ENCODE measurements around the gene LRMDA.

The LRMDA gene

GRCh38 chr10:76074659-76075058, 643.2 kb downstream of the LRMDA start:
- DNase-seq: no peak

- DNase-seq: no peak
Observed at GRCh38 chr10:76080451-76080850, 649.0 kb downstream of the LRMDA start.

- DNase-seq: no peak
Observed at GRCh38 chr10:76080991-76081390, 649.6 kb downstream of the LRMDA start.

- DNase-seq: no peak
Observed at GRCh38 chr10:76082232-76082631, 650.8 kb downstream of the LRMDA start.

DNA sequence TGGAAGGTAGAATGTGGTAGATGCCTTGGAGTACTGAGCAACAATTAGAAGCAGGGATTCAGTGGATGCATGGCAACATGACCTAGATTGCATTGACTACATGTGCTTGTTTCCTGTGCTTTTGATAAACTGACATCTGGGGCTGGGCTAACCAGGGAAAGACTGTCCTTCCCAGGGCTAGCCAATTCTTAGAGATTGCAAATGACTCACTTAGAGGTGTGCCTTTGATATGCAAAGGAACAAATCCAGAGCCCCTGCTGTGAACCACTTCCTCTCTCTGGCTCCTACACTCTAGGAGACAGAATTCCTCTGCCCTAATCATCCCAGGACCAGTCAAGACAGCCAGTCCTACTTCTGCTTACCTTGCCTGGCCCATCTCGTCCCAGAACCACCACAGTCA, 651.5 kb downstream of the LRMDA start:
- DNase-seq: no peak

- DNase-seq: no peak
Observed at GRCh38 chr10:76085002-76085816, 653.8 kb downstream of the LRMDA start.

GRCh38 chr10:76085817-76086167, 654.4 kb downstream of the LRMDA start:
- DNase-seq: no peak

GRCh38 chr10:76086170-76086760, 654.8 kb downstream of the LRMDA start:
- no peak for DNase-seq

DNA sequence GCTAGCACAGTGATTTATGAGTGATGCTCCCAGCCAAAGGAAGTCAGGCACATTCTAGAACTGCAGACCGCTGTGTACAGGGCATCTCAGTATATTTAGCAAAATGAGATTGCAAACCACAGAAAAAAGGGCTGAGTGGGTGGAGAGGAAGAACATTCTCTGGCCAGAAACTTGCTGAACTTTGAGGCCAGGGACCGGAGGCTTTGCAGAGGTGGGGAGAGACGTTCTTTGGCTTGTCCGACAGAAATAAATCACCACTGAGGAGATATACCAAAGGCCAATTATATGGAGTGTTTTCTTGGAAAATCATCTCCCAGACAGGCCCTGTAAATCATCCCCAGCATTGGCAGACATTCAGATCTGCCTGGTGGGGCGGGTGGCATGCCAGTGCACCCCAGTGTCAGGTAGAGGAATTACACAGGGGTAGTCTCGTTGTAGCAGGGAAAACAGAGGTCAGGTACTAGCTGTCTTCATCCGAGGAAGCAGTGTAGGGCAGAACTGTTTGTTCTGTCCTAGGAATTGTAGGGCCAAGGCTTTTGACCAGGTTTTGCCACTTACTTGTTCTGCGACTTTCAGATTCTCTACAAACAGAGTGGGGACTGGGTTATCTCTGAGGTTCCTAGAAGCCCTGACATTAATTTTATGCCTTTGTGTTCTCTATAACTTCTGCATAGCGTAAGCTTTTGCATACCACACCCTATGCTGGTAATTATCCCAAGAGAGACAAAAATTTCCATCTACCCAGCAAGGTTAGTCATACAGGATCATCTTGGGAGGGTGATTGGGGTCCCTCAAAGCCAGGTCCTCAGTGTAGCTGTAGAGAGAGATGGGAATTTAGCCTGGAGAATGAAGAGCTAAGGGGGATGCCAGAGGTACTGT, 655.6 kb downstream of the LRMDA start:
- peak; percentile 45 to 75 for DNase-seq

GRCh38 chr10:76088008-76088407, 656.6 kb downstream of the LRMDA start:
- no peak for DNase-seq

DNA sequence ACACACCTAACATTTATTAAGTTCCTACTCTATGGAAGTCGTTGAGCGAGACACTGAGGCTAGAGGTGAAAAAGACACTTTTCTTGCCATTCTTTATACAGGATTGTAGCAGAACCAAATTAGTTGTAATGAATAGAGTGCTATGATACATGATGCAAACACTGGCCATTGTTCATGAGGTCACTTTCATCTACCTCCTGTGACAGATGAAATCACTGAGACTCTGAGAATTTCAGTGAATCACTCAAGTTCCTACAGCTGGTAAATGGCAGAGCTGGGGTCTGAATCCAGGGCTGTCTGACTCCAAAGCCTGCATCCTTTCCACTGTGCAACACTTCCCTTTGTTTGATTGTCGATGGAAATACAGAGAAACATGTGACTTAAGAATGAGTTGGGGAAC, 657.6 kb downstream of the LRMDA start:
- no peak for DNase-seq

GRCh38 chr10:76089556-76090180, 658.2 kb downstream of the LRMDA start:
- DNase-seq: no peak

GRCh38 chr10:76091926-76092325, 660.5 kb downstream of the LRMDA start:
- DNase-seq: no peak

- no peak for DNase-seq
Observed at GRCh38 chr10:76106611-76107010, 675.2 kb downstream of the LRMDA start.

GRCh38 chr10:76108563-76109359, 677.3 kb downstream of the LRMDA start:
- no peak for DNase-seq

DNA sequence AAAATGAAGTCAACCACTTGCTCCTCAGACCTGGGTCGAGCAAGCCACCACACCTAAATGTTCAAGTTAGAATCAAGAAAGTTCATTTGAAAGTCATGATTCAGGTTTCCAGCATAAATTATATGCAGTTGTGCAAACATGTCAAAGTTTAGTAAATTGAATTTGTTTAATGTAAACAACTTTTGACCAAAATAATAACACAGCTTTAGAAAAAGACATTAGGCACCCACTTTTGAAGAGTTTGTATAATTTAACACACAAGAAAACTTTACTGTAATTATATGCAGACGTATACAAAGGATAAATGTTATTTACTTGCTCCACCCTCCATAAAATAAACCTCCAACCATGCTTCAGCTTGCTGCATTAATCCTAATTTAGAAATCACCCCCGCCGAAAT, 680.0 kb downstream of the LRMDA start:
- DNase-seq: no peak

DNA sequence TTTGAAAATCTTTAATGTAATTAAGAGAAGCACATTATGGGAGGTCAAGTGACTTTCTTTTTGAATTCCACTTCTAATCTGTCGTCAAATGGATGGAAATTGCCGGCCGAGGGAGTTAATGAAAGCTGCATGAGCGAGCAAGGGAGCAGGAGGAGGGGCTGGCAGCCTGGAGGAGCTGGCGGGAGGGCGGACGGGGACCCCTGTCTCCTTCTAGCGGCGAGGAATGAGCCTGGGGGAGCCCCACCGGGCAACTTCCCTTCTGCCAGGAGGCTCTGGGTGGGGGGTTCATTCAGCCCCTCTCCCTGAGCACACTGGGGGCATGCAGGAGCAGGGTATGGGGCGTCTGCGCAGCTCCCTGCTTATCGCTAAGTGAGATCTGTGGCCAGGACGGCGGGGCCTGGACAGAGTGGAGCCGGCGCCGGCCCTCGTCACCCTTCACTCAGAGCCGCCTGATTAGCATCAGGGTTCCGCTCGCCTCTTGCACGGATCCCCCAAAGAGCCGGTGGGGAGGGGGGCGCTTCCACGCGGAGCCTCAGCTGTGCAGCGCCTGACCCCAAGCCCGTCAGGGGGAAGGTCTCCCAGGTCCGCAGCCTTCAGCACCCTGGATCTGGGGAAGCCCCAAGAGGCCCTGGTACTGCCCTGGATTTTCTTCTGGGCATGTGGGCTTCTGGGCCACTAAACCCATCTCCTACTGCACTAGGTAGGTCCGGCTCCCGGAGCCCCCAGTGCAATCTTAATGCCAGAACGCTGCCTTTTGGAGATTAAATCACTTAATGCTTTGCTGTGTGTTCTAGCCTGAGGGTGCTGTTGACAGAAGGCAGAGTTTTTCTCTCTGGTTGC, 680.8 kb downstream of the LRMDA start:
- DNase-seq: no peak

GRCh38 chr10:76112826-76113150, 681.4 kb downstream of the LRMDA start:
- no peak for DNase-seq

GRCh38 chr10:76113952-76114351, 682.5 kb downstream of the LRMDA start:
- peak in 1 of 2 experiments; percentile 64 for DNase-seq

- DNase-seq: no peak
Observed at GRCh38 chr10:76114581-76115001, 683.2 kb downstream of the LRMDA start.

DNA sequence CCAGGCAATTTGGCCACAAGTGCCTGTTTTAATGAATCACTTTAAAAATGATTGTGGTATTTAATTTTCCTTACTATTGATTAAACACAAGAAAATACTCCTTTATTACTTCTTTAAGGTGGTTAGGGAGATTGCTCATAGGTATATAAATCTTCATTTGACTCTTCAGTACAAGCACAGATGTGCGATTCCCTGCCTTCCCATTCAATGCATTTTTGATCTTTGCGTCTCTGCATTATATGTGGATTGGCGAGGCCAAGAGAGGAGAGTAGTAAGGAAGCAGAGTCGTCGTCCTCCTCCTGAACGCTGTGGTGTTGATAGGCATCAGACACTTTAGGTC, 683.7 kb downstream of the LRMDA start:
- DNase-seq: no peak

Measured in NCI-H446 (cell line).